SK-N-SH (cell line): ENCODE results near the gene CENPVL1. TPM values are rescaled to one million over a fixed set of nuclear protein-coding genes. Genes with fewer than 3 reads are reported as not detected.

Experiments used
- CTCF ChIA-PET: fragments of 300-600, 350-600 bp; formaldehyde crosslinking; extraction: SDS; loops from one replicate; lab custom pipeline; 2021; lab: Yijun Ruan, JAX
- POLR2A ChIA-PET: fragments of 350-600 bp; sonication (Branson Sonifier 250); formaldehyde crosslinking; extraction: SDS; loops from one replicate; lab custom pipeline; 2020; ENCODE audit warnings: antibody characterized with exemption, inconsistent platforms; lab: Yijun Ruan, JAX
- DNase-seq: peaks from one replicate; pipeline ENCODE4 v3.0.0; 2012
- H2AFZ ChIP-seq: fragments of 200-600 bp; sonication (generic); 2 replicates; pipeline ENCODE4 v1.8.1; 2016; ENCODE audit warnings: antibody characterized with exemption, mild to moderate bottlenecking, low read depth
- H3F3A ChIP-seq: fragments of 200-600 bp; sonication (generic); replicated peaks from 2 replicates; pipeline ENCODE3; 2016; ENCODE audit warnings: antibody characterized with exemption, mild to moderate bottlenecking; ENCODE audit not compliant: insufficient read depth
- H3K27ac ChIP-seq, 2 experiments: fragments of 200-500 bp in 1 of 2; fragments of 200-600 bp in 1 of 2; sonication (Bioruptor generic) in 1 of 2; sonication (generic), shearing (Covaris generic) in 1 of 2; 2 replicates each; pipeline versions ENCODE4 v1.5.1 to v1.6.1; 2014 to 2016; ENCODE audit warnings: low read depth in 2 of 2, inconsistent platforms in 1 of 2, low read length in 1 of 2, mild to moderate bottlenecking in 1 of 2, mixed read lengths in 1 of 2
- H3K27me3 ChIP-seq: fragments of 200-600 bp; sonication (generic), shearing (Covaris generic); 2 replicates; pipeline ENCODE4 v1.6.1; 2016; ENCODE audit warnings: mixed run types; ENCODE audit not compliant: insufficient read depth
- H3K36me3 ChIP-seq, 2 experiments: fragments of 200-500 bp in 1 of 2; fragments of 200-600 bp in 1 of 2; sonication (Bioruptor generic) in 1 of 2; sonication (generic) in 1 of 2; replicated peaks in 1 of 2; 2 replicates each; pipeline versions ENCODE3 to v1.5.1; 2014 to 2016; ENCODE audit warnings: low read length in 1 of 2, mild to moderate bottlenecking in 1 of 2; ENCODE audit not compliant: insufficient read depth in 2 of 2, control insufficient read depth in 1 of 2
- H3K4me1 ChIP-seq, 2 experiments: fragments of 200-500 bp in 1 of 2; fragments of 200-600 bp in 1 of 2; sonication (Bioruptor generic) in 1 of 2; sonication (generic), shearing (Covaris generic) in 1 of 2; 2 replicates each; pipeline versions ENCODE4 v1.5.1 to v1.6.1; 2014 to 2016; ENCODE audit warnings: low read depth in 1 of 2, low read length in 1 of 2, mixed run types in 1 of 2; ENCODE audit not compliant: insufficient read depth in 2 of 2, control insufficient read depth in 1 of 2
- H3K4me2 ChIP-seq: fragments of 200-600 bp; sonication (generic), shearing (Covaris generic); 2 replicates; pipeline ENCODE4 v1.6.1; 2017; ENCODE audit warnings: mixed run types
- H3K4me3 ChIP-seq, 2 experiments: fragments of 200-500 bp in 1 of 2; fragments of 200-600 bp in 1 of 2; sonication (Bioruptor generic) in 1 of 2; sonication (generic), shearing (Covaris generic) in 1 of 2; 2 replicates each; pipeline versions ENCODE4 v1.5.1 to v1.8.1; 2014 to 2016; ENCODE audit warnings: low read depth in 2 of 2, inconsistent platforms in 1 of 2, low read length in 1 of 2, mild to moderate bottlenecking in 1 of 2, mixed read lengths in 1 of 2, moderate library complexity in 1 of 2
- H3K79me2 ChIP-seq: fragments of 200-600 bp; sonication (generic); 2 replicates; pipeline ENCODE4 v1.8.1; 2017; ENCODE audit warnings: mild to moderate bottlenecking; ENCODE audit not compliant: insufficient read depth
- H3K9ac ChIP-seq: fragments of 200-600 bp; sonication (generic); 2 replicates; pipeline ENCODE4 v1.6.1; 2017; ENCODE audit warnings: mixed run types
- H3K9me2 ChIP-seq: fragments of 200-600 bp; sonication (generic); 2 replicates; pipeline ENCODE4 v1.6.1; 2017; ENCODE audit warnings: mixed run types
- H3K9me3 ChIP-seq: fragments of 200-600 bp; sonication (generic); 2 replicates; pipeline ENCODE4 v1.6.1; 2017; ENCODE audit warnings: mixed run types, mild to moderate bottlenecking, moderate library complexity
- H4K20me1 ChIP-seq: fragments of 200-600 bp; sonication (generic); 2 replicates; pipeline ENCODE4 v1.6.1; 2017; ENCODE audit warnings: mild to moderate bottlenecking, mixed run types; ENCODE audit not compliant: insufficient read depth
- FOSL2 ChIP-seq: IDR thresholded peaks from 2 replicates; pipeline ENCODE4 v1.4.0; 2012; ENCODE audit warnings: low read depth, mild to moderate bottlenecking, moderate library complexity, borderline replicate concordance
- FOXJ3 ChIP-seq: sonication (generic); formaldehyde crosslinking; IDR thresholded peaks from 2 replicates; pipeline ENCODE4 v1.5.1; 2020; ENCODE audit warnings: mild to moderate bottlenecking, missing genetic modification reagents
- IRF3 ChIP-seq: fragments of 150-350 bp; IDR thresholded peaks from 2 replicates; pipeline ENCODE4 v1.6.1; 2016; ENCODE audit warnings: mild to moderate bottlenecking, low read depth, low read length
- JUND ChIP-seq: IDR thresholded peaks from 2 replicates; pipeline ENCODE4 v1.4.0; 2012
- MEF2A ChIP-seq: IDR thresholded peaks from 2 replicates; pipeline ENCODE4 v1.4.0; 2012; ENCODE audit warnings: low read depth, borderline replicate concordance
- RAD21 ChIP-seq: IDR thresholded peaks from 2 replicates; pipeline ENCODE4 v1.6.1; 2012; ENCODE audit warnings: mild to moderate bottlenecking, low read length
- USF2 ChIP-seq: fragments of 150-350 bp; IDR thresholded peaks from 2 replicates; pipeline ENCODE4 v1.6.1; 2017; ENCODE audit warnings: antibody characterized with exemption, low read length, low read depth, borderline replicate concordance
- YY1 ChIP-seq: IDR thresholded peaks from 2 replicates; pipeline ENCODE4 v1.4.0; 2012; ENCODE audit warnings: low read depth, mild to moderate bottlenecking
- WGBS: methylation state at CpG from one replicate; pipeline ENCODE4 v1.1.6; 2017; ENCODE audit warnings: low lambda C conversion rate; 5-methylcytosine and 5-hydroxymethylcytosine counted together
- polyA plus RNA-seq, 3 experiments: library from polyadenylated mRNA; depleted of rRNA; stranded (reverse); fragments of >200 nt; gene quantifications; 2 replicates each; pipeline ENCODE4 v1.2.3, GENCODE V29; 2012
- TF ChIP-seq, protein P1 (sequence below): IDR thresholded peaks from 2 replicates; pipeline ENCODE4; 2012
- TF ChIP-seq, protein P2 (sequence below): IDR thresholded peaks from 2 replicates; pipeline ENCODE4 v1.6.1; 2012; ENCODE audit warnings: mild to moderate bottlenecking, low read depth, low read length, moderate library complexity

CENPVL1 gene
- polyA plus RNA-seq, 1 of the 3 experiments (the other 2 are of a cell fraction): 0.03 TPM

DNA sequence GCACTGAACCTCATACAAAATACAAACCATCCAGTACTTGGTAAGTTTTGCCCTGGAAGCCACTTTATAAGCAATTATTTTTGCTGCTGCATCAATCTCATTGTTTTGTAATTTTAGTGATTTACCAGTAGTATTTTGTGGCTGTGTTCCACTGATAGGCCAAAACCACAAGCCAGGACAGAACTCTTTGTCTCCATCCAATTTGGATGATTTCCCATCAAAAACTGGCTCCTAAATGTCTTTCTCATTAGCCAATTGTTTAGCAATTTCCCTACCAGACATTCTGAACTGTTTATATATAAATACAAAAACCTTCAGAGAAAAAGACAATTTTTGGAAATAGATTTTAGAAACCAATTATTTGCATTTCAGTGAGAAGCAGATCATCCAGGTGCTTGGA, 37.4 kb downstream of the CENPVL1 start (continued):
- TF ChIP-seq RAD21 (no peak), MEF2A (no peak)
- TF ChIP-seq, protein P1, sequence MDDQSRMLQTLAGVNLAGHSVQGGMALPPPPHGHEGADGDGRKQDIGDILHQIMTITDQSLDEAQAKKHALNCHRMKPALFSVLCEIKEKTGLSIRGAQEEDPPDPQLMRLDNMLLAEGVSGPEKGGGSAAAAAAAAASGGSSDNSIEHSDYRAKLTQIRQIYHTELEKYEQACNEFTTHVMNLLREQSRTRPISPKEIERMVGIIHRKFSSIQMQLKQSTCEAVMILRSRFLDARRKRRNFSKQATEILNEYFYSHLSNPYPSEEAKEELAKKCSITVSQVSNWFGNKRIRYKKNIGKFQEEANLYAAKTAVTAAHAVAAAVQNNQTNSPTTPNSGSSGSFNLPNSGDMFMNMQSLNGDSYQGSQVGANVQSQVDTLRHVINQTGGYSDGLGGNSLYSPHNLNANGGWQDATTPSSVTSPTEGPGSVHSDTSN: no peak

GRCh38 chrX:51759055-51759839, 48.9 kb downstream of the CENPVL1 start:
- Histone ChIP-seq H3K4me1 (no peaks in the 10 kb centered on the region), H3F3A (no peaks in the 10 kb centered on the region), H4K20me1 (no peaks in the 10 kb centered on the region), H3K4me3 (no peak overlapping the region), H3K27me3 (no peaks in the 10 kb centered on the region; the same call in 1 of the 2 replicates), H3K9me3 (no peaks in the 10 kb centered on the region), H2AFZ (no peak overlapping the region), H3K4me2 (no peak overlapping the region), H3K9me2 (no peaks in the 10 kb centered on the region), H3K79me2 (no peaks in the 10 kb centered on the region), H3K27ac (no peak overlapping the region), H3K36me3 (no peaks in the 10 kb centered on the region), H3K9ac (no peak overlapping the region)
- CTCF ChIA-PET: interaction anchor here (1.2 to 1.4 kb wide), 2 partner anchors 14 to 26 kb away, joined by 3 read pairs; no protein-coding TSS in a partner anchor
- POLR2A ChIA-PET: no interaction called here
- WGBS: 8% methylated on average over 6 of the region's 6 CpGs
- peak; percentile 14 for DNase-seq
- TF ChIP-seq JUND: no peak
- TF ChIP-seq USF2: no peak
- no peak for TF ChIP-seq YY1

DNA sequence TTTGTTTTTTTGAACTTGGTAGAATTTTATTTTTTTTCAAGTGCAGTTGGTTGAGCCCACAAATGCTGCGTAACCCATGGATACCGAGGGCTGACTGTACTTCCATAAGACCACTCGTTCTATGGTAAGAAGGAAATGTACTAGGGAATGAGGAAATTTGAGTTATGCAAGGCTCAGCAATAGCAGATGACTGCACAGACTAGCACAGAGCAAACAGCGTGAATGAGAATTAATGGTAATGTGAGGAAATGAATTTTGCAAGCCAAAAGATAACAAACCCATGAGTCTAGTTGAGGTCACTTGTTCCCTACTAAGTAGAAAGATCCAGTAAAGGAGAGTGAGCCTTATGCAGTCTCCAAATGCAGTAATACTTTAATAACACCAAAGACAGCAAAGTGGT, 50.3 kb downstream of the CENPVL1 start:
- Histone ChIP-seq H3K27me3 (no peaks in the 10 kb centered on the region; the same call in 1 of the 2 replicates), H2AFZ (no peak overlapping the region), H3K4me2 (no peak overlapping the region), H3K79me2 (no peaks in the 10 kb centered on the region), H3K9me3 (no peaks in the 10 kb centered on the region), H3F3A (no peaks in the 10 kb centered on the region), H3K9ac (no peak overlapping the region), H3K4me1 (no peaks in the 10 kb centered on the region), H3K4me3 (no peak overlapping the region), H3K27ac (no peak overlapping the region), H3K36me3 (no peaks in the 10 kb centered on the region), H3K9me2 (no peaks in the 10 kb centered on the region), H4K20me1 (no peaks in the 10 kb centered on the region)
- TF ChIP-seq, protein P2, sequence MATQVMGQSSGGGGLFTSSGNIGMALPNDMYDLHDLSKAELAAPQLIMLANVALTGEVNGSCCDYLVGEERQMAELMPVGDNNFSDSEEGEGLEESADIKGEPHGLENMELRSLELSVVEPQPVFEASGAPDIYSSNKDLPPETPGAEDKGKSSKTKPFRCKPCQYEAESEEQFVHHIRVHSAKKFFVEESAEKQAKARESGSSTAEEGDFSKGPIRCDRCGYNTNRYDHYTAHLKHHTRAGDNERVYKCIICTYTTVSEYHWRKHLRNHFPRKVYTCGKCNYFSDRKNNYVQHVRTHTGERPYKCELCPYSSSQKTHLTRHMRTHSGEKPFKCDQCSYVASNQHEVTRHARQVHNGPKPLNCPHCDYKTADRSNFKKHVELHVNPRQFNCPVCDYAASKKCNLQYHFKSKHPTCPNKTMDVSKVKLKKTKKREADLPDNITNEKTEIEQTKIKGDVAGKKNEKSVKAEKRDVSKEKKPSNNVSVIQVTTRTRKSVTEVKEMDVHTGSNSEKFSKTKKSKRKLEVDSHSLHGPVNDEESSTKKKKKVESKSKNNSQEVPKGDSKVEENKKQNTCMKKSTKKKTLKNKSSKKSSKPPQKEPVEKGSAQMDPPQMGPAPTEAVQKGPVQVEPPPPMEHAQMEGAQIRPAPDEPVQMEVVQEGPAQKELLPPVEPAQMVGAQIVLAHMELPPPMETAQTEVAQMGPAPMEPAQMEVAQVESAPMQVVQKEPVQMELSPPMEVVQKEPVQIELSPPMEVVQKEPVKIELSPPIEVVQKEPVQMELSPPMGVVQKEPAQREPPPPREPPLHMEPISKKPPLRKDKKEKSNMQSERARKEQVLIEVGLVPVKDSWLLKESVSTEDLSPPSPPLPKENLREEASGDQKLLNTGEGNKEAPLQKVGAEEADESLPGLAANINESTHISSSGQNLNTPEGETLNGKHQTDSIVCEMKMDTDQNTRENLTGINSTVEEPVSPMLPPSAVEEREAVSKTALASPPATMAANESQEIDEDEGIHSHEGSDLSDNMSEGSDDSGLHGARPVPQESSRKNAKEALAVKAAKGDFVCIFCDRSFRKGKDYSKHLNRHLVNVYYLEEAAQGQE: no peak
- TF ChIP-seq FOSL2: no peak
- no peak for TF ChIP-seq IRF3
- no peak for TF ChIP-seq FOXJ3 (CRISPR knock-in tag)
- WGBS: 20% methylated on average over 4 of the region's 4 CpGs
- POLR2A ChIA-PET: no interaction called here
- DNase-seq: no peak
- CTCF ChIA-PET: no interaction called here
